ENCODE measurements around the gene PRDM8. TPM values are rescaled to one million over a fixed set of nuclear protein-coding genes. Genes with fewer than 3 reads are reported as not detected.

The PRDM8 gene
- total RNA-seq, 1 donor, result 3.6 TPM

DNA sequence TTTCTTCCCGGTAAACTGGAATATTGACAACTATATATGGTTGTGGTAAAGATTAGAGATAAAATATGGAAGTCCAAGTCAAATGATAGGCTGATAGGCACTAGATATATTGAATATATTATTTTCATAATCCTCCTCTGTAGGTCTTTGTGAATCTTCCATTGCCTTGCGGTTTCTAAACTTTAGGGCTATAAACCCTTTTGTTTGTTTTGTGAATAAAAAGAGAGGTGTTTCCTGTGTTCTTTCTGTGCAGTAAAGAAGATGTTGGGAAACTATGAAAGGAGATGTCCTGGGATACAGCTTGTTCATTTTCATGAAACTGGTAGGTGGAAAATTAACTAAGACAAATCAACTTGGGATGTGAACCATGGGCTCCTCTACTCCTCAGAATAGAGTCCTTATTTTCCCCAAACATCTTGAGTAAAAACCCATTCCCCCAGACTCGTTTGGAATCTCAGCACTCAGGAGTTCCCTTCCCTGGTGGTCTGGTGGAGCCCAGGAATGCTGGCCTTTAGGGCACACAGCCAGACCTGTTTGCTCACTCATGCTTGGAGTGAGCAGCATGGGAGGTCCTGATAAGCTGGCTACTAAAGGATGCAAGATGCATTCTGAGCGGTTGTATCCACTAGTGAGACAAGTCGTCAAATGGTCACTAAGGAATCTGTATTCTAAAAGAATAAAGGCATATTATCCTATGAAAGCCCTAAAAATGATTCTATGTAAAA is 22.2 kb downstream of the PRDM8 start:
- H3K36me3 ChIP-seq (ENCODE audit: insufficient read depth, low read length), result no peaks in the 10 kb centered on the region

DNA sequence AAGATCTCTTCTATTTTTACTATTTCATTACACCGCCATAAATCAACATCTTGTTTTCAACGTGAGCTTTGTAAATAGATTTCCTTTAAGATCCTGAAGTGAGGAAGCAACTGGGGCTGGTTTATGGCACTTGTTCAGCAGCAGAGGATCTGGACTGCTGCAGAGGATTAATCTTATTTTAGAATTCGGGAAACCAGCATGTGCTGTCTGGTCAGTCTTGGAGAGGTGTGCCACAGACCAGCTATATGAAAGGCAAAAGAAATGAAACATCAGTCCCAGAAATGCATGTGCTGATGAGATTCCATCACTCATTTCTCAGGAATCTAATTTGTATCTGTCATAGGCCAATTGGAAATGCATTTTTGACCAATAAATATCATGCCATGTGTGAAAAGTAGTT is 23.4 kb downstream of the PRDM8 start:
- H3K36me3 ChIP-seq (ENCODE audit: insufficient read depth, low read length), result no peaks in the 10 kb centered on the region
- H3K79me2 ChIP-seq (ENCODE audit: insufficient read depth, low read length), result peaks cover 18% of the 10 kb centered on the region
- no peak for DNase-seq (ENCODE audit: insufficient read length, low spot score, missing footprints)
- peak overlapping the region; percentile 11 for H3K4me2 ChIP-seq (ENCODE audit: insufficient read depth, low read length)
- H3K4me1 ChIP-seq (ENCODE audit: insufficient read depth, low read length), result peaks cover 22% of the 10 kb centered on the region
- H3K27me3 ChIP-seq (ENCODE audit: insufficient read depth, low read length), result no peaks in the 10 kb centered on the region
- H2AFZ ChIP-seq (ENCODE audit: low read length), result no peak overlapping the region
- TF ChIP-seq, protein P1, sequence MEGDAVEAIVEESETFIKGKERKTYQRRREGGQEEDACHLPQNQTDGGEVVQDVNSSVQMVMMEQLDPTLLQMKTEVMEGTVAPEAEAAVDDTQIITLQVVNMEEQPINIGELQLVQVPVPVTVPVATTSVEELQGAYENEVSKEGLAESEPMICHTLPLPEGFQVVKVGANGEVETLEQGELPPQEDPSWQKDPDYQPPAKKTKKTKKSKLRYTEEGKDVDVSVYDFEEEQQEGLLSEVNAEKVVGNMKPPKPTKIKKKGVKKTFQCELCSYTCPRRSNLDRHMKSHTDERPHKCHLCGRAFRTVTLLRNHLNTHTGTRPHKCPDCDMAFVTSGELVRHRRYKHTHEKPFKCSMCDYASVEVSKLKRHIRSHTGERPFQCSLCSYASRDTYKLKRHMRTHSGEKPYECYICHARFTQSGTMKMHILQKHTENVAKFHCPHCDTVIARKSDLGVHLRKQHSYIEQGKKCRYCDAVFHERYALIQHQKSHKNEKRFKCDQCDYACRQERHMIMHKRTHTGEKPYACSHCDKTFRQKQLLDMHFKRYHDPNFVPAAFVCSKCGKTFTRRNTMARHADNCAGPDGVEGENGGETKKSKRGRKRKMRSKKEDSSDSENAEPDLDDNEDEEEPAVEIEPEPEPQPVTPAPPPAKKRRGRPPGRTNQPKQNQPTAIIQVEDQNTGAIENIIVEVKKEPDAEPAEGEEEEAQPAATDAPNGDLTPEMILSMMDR (IDR thresholded peaks at IDR 0.05; ENCODE audit: extremely low read depth, low read depth, low read length), result no peak
- no peak overlapping the region for H3K4me3 ChIP-seq (ENCODE audit: insufficient read depth, low read length)
- H4K20me1 ChIP-seq (ENCODE audit: insufficient read depth, low read length), result no peaks in the 10 kb centered on the region
- H3K9me3 ChIP-seq (ENCODE audit: low read depth, low read length), result no peaks in the 10 kb centered on the region
- no peak overlapping the region for H3K27ac ChIP-seq (ENCODE audit: low read depth, low read length)

More for the DNA sequence above, 22.2 kb downstream of the PRDM8 start:
- Histone ChIP-seq H3K4me3 (ENCODE audit: insufficient read depth, low read length) (no peak overlapping the region), H3K9me3 (ENCODE audit: low read depth, low read length) (no peaks in the 10 kb centered on the region), H3K27ac (ENCODE audit: low read depth, low read length) (no peak overlapping the region), H2AFZ (ENCODE audit: low read length) (no peak overlapping the region), H4K20me1 (ENCODE audit: insufficient read depth, low read length) (no peaks in the 10 kb centered on the region), H3K79me2 (ENCODE audit: insufficient read depth, low read length) (peaks cover 13% of the 10 kb centered on the region), H3K27me3 (ENCODE audit: insufficient read depth, low read length) (no peaks in the 10 kb centered on the region), H3K4me1 (ENCODE audit: insufficient read depth, low read length) (peaks cover 13% of the 10 kb centered on the region), H3K4me2 (ENCODE audit: insufficient read depth, low read length) (no peak overlapping the region)
- no peak for DNase-seq (ENCODE audit: insufficient read length, low spot score, missing footprints)
- TF ChIP-seq, protein P1 (IDR thresholded peaks at IDR 0.05; ENCODE audit: extremely low read depth, low read depth, low read length), result no peak

DNA sequence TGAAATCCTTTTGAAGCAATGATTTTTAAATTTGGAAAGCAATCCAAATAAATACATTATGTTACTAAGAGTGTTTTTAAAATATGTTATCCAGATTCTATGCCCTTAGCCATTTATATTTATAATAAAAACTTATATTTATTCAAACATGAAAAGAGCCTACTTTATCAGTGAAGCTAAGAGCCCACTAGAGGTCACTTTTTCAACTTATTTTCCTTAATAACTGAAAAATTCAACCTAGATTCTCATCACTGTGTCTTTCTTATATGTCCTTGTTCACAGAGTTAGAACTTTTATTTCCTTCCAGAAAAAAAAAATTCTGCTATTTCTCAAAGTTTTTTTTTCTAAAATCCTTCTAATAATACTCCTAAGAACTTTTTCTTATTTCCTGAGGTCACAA is 23.9 kb downstream of the PRDM8 start:
- DNase-seq (ENCODE audit: insufficient read length, low spot score, missing footprints), result no peak
- H3K9me3 ChIP-seq (ENCODE audit: low read depth, low read length), result no peaks in the 10 kb centered on the region
- H4K20me1 ChIP-seq (ENCODE audit: insufficient read depth, low read length), result no peaks in the 10 kb centered on the region
- H3K79me2 ChIP-seq (ENCODE audit: insufficient read depth, low read length), result peaks cover 18% of the 10 kb centered on the region
- H3K4me1 ChIP-seq (ENCODE audit: insufficient read depth, low read length), result peaks cover 25% of the 10 kb centered on the region
- no peaks in the 10 kb centered on the region for H3K36me3 ChIP-seq (ENCODE audit: insufficient read depth, low read length)
- H2AFZ ChIP-seq (ENCODE audit: low read length), result no peak overlapping the region
- no peak overlapping the region for H3K4me3 ChIP-seq (ENCODE audit: insufficient read depth, low read length)
- H3K4me2 ChIP-seq (ENCODE audit: insufficient read depth, low read length), result peak overlapping the region; percentile 11
- TF ChIP-seq, protein P1 (IDR thresholded peaks at IDR 0.05; ENCODE audit: extremely low read depth, low read depth, low read length), result peak; percentile 58
- H3K27ac ChIP-seq (ENCODE audit: low read depth, low read length), result no peak overlapping the region
- no peaks in the 10 kb centered on the region for H3K27me3 ChIP-seq (ENCODE audit: insufficient read depth, low read length)

DNA sequence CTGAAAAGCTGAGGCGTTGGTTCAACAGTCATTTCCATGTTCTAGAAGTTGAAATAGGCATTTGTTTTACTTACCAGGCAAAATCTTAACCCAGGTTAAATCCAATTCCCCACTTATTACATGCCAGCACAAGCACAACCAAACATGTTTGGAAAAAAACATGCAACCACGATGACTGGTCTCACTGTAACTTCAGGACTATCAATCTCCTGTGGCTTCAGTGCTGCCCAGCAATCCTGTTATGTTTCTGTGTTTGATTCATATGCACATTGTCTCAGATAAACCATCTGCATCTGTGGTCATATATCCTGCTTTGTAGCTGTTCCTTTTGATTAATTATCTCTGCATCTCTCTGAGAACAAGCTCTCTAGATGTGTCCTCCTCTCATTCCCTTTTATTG is 28.3 kb downstream of the PRDM8 start:
- peaks cover 29% of the 10 kb centered on the region for H3K79me2 ChIP-seq (ENCODE audit: insufficient read depth, low read length)
- peaks cover 27% of the 10 kb centered on the region for H3K4me1 ChIP-seq (ENCODE audit: insufficient read depth, low read length)
- H3K27ac ChIP-seq (ENCODE audit: low read depth, low read length), result peak overlapping the region; percentile 51
- no peaks in the 10 kb centered on the region for H3K9me3 ChIP-seq (ENCODE audit: low read depth, low read length)
- DNase-seq (ENCODE audit: insufficient read length, low spot score, missing footprints), result no peak
- H3K4me3 ChIP-seq (ENCODE audit: insufficient read depth, low read length), result peak overlapping the region; percentile 10
- TF ChIP-seq, protein P1 (IDR thresholded peaks at IDR 0.05; ENCODE audit: extremely low read depth, low read depth, low read length), result no peak
- H2AFZ ChIP-seq (ENCODE audit: low read length), result peak overlapping the region; percentile 66
- H3K4me2 ChIP-seq (ENCODE audit: insufficient read depth, low read length), result peak overlapping the region; percentile 63
- no peaks in the 10 kb centered on the region for H4K20me1 ChIP-seq (ENCODE audit: insufficient read depth, low read length)
- H3K27me3 ChIP-seq (ENCODE audit: insufficient read depth, low read length), result no peaks in the 10 kb centered on the region
- no peaks in the 10 kb centered on the region for H3K36me3 ChIP-seq (ENCODE audit: insufficient read depth, low read length)
